NCI-H460 (cell line): ENCODE results near the gene WDR41. TPM values are rescaled to one million over a fixed set of nuclear protein-coding genes. Genes with fewer than 3 reads are reported as not detected.
"Not testable (repeated sequence)": the region's sequence is repeated elsewhere in the genome, so short reads cannot be mapped to it uniquely, and the experiment has no call there.

Experiments used
- DNase-seq: peaks from one replicate; pipeline ENCODE4 v3.0.0-alpha.2; 2016; ENCODE audit warnings: low read depth; ENCODE audit errors: extremely low read depth
- total RNA-seq: library from RNA; depleted of rRNA; stranded (reverse); fragments of >200 nt; shearing (Covaris generic); gene quantifications from 2 replicates; pipeline ENCODE4 v1.2.3, GENCODE V29; 2014; rRNA removed

The WDR41 gene
- total RNA-seq, 1 experiment from 2014 or later, result 112 TPM

DNA sequence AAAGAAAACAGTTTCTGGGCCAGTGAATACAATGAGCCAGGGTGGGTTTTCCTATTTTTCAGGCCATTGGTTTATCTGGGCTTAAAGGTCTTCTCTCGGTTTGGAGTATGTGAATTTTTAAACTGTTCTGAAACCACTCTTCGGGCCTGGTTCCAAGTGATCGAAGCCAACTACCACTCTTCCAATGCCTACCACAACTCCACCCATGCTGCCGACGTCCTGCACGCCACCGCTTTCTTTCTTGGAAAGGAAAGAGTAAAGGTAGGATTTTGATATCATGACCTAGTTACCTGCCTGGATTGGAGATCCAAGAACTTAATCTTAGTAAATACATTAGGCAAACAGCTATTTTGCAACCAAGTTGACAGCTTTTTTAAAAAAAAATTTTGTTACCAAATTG, 79.1 kb downstream of the WDR41 start:
- no peak for DNase-seq

DNA sequence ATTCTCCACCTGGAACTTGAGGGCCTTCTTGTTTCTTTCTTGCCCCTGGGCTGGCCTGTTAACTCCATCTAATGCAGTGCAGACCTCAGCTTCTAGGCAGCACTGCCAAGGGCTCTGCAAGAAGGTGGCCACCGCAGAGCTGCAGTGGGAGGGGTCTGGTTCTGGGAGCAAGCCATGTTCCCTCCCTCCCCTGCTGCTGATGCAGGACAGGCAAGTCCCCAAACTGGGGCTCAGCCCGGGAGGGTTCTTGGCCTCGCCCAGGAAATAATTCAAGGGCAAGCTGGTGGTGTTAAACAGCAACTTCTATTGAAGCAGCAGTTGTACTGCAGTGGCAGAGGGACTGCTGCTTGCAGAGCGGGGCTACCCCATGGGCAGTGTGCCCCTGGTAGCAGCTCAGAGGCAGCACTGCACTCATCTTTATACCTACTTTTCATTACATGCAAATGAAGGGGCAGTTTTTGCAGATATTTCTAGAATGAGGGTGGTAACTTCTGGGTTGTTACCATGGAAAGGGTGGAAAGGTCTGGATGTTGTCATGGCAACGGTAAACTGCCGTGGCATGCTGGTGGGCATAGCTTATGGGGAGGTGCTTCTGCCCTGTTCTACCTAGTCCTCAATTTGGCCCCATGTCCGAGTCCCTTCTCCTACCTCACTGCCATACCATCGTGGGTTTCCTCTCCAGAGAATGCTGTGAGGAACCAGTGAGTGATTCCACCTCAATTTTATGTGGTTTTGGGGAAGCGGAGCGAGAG, 82.1 kb downstream of the WDR41 start:
- DNase-seq, result no peak

DNA sequence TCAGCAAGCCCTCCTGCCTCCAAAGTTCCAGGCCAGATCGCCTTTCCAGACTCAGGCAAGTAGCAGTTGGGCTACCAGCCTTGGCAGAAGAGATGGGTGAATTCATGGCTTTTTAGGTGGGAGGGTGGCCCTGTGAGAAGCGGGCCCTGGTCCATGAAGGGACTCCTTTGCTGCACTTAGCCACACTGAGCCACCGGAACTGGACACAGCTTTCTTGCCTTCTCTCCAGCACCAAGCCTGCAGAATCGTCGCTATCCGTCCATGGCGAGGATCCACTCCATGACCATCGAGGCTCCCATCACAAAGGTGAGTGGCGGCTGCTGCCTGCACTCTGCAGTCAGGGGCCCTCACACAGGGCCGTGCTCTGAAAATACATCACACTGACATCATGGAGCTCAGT, 85.0 kb downstream of the WDR41 start:
- DNase-seq, result no peak

DNA sequence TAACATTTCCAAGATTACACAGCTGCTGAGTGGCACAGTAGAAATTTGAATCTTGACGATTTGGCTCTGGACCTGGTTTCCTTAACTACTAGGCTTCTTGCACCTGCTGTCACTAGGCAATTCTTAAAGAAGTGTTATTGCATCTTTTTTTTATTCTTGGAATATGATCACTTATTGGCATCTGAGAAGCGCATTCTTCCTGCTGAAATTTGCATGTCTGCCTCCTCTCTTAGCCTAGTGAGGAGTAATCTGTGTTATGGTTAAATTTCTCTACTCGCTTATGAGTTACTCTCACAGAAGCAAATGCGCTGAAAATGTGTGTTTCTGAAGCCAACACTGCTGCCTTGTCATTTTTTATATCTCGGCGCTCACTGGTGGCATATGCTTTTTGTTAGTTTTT, 89.3 kb downstream of the WDR41 start:
- DNase-seq, result no peak

DNA sequence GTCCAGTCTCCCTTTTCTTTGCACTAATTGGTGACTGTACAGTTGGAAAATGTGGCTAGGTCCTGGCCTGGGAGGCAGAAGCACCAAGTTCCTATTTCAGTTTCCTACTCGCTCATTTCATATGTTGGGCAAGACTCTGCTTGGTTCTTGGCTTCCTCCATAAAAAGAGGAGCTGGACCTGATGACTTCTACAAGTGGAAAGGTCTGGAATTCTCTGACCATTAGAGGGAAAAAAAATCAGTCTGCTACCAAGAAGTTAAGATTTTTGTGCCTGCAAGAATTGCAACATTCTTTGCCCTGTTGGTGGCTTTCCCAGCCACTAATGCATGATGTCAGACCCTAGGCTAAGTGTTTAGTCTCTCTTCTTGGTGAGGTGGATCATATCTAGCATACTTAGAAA, 91.5 kb downstream of the WDR41 start:
- DNase-seq, result no peak

DNA sequence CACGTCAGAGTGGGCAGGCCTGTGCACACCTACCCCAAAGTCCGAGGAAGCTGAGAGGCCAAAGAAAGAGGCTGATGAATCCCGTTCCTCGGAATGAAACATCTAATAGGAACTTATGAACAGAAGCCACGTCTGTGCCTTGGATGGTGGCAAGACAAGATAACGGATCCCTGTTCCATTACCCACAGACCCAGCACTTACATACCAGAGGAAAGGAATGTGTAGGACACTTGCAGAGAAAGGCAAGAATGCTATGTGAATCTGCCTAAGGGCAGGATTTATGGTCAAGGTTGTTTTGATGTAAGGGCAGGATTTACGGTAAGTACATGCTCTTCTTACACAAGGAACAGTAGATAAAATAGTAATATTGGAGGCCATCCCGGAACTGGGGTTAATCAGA, 93.2 kb downstream of the WDR41 start:
- DNase-seq, result no peak

DNA sequence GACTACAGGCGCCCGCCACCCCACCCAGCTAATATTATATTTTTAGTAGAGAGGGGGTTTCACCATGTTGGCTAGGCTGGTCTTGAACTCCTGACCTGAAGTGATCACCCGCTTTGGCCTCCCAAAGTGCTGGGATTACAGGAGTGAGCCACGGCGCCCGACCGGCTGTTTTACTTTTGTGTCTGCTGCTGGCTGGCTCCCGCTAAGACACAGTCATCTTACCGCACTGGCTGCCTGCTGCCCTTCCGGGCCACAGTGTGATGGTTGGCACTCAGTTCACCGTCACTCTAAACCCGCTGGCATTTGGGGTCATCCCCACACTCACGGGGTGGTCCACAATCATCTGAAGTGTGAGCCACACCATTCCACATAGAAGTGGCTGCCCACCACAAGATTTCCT, 93.7 kb downstream of the WDR41 start:
- no peak for DNase-seq

DNA sequence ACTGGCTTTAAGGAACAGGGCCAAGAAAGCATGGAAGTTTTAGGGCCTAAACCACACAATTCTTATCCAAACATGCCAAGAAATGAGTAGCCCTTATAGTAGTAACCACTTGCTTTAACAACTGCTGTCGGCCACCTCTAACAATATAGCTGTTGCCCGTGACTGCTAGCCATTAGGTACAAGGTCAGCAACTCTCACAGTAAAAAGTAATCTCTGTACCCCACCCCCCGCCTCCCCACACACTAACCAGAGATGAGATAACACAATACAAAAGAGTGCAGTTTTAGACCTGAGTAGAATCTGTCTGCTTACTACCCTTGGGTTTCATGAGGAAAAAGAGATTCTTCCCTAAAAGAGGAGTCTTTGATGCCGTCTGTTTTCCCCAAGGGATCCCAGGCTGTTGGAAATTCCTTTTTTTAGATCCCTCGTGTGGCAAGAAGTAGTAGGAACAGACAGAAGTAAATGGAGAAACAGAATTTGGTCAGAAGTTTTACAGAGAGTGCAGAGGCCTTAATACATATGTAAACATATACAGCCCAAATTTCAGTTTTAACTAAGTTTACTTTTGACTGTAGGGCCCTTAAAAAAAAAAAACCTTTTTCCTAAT, 94.3 kb downstream of the WDR41 start:
- no peak for DNase-seq

DNA sequence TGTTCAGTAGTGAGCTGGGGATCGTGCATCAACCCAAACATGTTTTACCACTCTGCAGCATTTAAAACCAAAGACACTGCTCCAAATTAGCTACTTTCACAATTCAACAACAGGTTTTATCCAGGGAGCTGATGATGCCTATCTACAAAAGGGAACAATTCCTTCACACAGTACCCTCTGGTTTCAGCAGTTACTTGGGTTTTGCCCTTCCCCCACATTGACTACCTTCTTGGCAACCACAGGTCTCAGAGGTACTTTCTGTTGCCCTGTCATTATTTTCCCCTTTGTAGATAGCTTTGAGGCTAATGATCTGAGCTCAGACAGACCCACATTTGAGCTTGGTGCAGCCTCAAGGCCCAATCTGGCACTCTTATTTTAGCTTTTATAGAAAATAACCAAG, 96.1 kb downstream of the WDR41 start:
- DNase-seq, result no peak

DNA sequence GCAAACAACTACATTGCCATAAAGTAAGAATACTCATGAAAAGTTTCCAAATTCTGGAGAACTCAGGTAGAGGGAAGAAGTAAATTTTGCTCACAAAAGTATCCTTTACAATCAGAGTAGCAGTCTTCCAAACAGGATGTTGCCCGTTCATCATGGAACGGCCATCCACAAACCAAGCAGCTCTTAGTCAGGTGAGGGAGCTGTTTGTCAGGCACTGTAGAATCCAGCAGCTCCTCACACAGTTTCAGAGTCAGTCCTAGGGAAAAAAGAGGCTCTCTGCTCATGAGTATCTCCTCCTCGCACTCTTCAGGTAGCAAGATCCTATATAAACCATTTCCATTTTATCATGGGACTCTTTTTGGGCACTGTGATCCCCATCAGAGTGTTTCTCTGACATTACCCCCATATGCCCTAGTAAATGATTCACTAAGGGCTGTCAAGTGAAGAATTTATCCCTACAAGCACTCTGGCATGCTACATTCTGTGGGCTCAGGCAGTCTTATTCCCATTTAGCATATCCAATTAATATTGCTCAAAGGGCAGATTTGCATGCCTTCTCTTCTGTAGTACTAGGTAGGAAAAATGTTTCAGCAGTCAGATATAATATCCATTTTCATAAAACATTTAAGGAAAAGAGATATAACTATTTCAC, 97.9 kb downstream of the WDR41 start:
- no peak for DNase-seq

DNA sequence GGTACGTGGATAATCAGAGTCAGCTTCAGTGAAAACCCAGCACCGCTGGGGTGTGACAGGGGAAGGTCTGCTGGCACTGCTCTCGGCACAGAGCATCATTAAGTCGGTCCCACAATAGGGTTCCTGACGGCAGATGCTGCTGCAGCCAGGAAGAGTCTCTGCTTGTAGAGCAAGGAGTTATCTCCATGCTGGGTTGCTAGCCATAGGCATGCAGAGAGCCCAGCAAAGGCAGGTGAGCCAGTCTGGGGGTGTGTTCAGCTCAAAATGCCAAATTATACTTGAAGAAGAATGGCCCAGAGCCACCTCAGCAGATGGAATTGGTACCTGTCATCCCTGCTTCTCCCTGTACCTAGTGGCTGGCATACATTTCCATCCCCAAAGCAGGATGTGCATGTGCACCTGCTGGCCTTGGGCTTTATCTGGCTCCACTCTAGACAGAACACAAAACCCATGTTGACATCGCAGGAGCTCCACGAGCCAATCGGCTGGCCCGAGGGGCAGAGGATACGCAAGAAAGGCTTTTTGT, 100.8 kb downstream of the WDR41 start:
- no peak for DNase-seq

DNA sequence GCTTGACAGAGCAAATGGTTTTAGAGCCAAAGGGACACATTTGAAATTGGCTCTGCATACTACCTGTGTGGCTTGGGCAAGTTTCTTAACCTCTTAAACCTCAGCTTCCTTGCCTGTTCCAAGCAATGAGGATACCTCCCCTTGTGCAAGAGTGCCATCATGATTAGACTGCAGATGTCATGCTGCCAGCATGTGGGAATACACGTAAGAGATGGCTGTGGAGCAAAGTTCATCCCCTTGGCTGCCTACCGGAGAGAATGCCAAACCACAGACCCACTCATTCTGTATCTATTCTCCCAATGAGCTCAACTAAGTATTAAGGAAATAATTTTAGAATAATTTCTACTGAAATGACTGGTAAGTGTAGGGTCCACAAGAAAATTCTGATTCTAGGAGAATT, 101.3 kb downstream of the WDR41 start:
- no peak for DNase-seq

DNA sequence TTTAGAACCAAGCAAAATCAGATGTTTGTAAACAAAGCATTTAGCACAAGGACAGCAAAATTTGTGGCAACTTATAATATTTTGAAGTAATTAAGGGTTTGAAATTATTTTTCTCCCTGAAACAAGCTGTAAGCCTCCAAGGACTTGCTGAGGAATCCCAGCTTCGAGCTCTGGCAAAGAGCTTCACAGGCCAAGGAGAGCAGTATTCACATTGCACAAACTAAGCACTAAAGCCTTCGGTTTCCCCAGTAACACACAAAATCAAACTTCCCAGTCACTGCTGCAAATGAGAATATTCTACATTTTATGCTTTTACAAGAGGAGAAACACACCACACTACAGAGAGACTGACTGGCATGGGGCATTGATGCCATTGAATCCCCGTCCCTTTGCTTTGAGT, 101.9 kb downstream of the WDR41 start:
- no peak for DNase-seq

DNA sequence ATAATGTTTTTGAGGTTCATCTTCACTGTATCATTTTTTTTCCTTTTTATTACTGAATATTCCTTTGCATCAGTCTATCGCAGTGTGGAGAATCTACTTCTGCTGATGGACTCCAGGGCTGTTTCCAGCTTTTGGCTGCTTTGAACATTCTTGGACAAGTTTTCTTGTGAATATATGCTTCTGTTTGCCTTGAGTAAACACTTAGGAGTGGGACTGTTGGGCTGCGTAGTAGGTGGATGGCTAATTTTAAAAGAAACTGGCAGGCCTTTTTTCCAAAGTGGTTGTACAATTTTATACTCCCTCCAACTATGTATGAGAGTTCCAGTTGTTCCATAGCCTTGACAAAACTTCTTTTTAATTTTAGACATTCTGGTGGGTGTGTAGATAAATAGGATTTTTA, 102.4 kb downstream of the WDR41 start:
- DNase-seq, result no peak

DNA sequence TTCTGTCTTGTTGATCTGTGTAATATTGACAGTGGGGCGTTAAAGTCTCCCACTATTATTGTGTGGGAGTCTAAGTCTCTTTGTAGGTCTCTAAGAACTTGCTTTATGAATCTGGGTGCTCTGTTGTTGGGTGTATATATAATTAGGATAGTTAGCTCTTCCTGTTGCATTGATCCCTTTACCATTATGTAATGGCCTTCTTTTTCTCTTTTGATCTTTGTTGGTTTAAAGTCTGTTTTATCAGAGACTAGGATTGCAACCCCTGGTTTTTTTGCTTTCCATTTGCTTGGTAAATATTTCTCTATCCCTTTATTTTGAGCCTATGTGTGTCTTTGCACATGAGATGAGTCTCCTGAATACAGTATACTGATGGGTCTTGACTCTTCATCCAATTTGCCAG, 105.8 kb downstream of the WDR41 start:
- not testable (repeated sequence) for DNase-seq

DNA sequence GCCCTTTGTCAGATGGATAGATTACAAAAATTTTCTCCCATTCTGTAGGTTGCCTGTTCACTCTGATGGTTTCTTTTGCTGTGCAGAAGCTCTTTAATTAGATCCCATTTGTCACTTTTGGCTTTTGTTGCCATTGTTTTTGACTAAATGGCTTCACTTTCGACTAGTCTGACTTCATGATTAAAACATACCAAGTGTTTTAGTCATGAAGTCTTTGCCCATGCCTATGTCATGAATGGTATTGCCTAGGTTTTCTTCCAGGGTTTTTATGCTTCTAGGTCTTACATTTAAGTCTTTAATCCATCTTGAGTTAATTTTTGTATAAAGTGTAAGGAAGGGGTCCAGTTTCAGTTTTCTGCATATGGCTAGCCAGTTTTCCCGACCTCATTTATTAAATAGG, 108.8 kb downstream of the WDR41 start:
- DNase-seq, result not testable (repeated sequence)

Other genes with a start within 250 kb of the WDR41 start
- gene OTP, start 146.4 kb upstream of the WDR41 start, total RNA-seq, result not detected in 2 replicates